GM19025 (cell line): ENCODE results near the gene KCNQ2.

ENCODE experiments used
- ATAC-seq: cut with Tn5 transposase; IDR thresholded peaks from one replicate; pipeline ENCODE4 v1.9.1; 2021; ENCODE audit warnings: mild to moderate bottlenecking, low read depth, moderate library complexity; ENCODE audit not compliant: unreplicated experiment

The KCNQ2 gene

GRCh38 chr20:63473555-63474449 lies 1.3 kb upstream of the KCNQ2 start:
- no peak for ATAC-seq

- ATAC-seq: no peak
These were observed 471 bp upstream of the KCNQ2 start for GRCh38 chr20:63472862-63473390.

- no peak for ATAC-seq
These were observed 806 bp downstream of the KCNQ2 start for GRCh38 chr20:63471717-63471980.

- no peak for ATAC-seq
These were observed 1.3 kb downstream of the KCNQ2 start for GRCh38 chr20:63471002-63471716.

- ATAC-seq: no peak
These were observed 2.0 kb downstream of the KCNQ2 start for GRCh38 chr20:63470410-63470809.

- no peak for ATAC-seq
These were observed 2.7 kb downstream of the KCNQ2 start for GRCh38 chr20:63469713-63470101.

- ATAC-seq: no peak
These were observed 3.3 kb downstream of the KCNQ2 start for GRCh38 chr20:63469019-63469712.

- no peak for ATAC-seq
These were observed 4.0 kb downstream of the KCNQ2 start for GRCh38 chr20:63468421-63468820.

- ATAC-seq: no peak
These were observed 5.0 kb downstream of the KCNQ2 start for GRCh38 chr20:63467294-63468083.

GRCh38 chr20:63466861-63467260 lies 5.6 kb downstream of the KCNQ2 start:
- no peak for ATAC-seq

- ATAC-seq: no peak
These were observed 6.1 kb downstream of the KCNQ2 start for GRCh38 chr20:63466250-63466825.

- ATAC-seq: no peak
These were observed 6.8 kb downstream of the KCNQ2 start for GRCh38 chr20:63465380-63466249.

GRCh38 chr20:63464289-63464635 lies 8.2 kb downstream of the KCNQ2 start:
- ATAC-seq: no peak

GRCh38 chr20:63463400-63464288 lies 8.8 kb downstream of the KCNQ2 start:
- ATAC-seq: no peak

- no peak for ATAC-seq
These were observed 10.2 kb downstream of the KCNQ2 start for GRCh38 chr20:63462244-63462643.

- ATAC-seq: no peak
These were observed 11.2 kb downstream of the KCNQ2 start for GRCh38 chr20:63461104-63461763.

- no peak for ATAC-seq
These were observed 13.4 kb downstream of the KCNQ2 start for GRCh38 chr20:63459070-63459380.
